Measurements from ENCODE around the gene RPA3. TPM values are rescaled to one million over a fixed set of nuclear protein-coding genes. Genes with fewer than 3 reads are reported as not detected.
A peak's percentile ranks its signal among the peaks of the same experiment; 100 is the strongest.

Gene RPA3
- 61.9 TPM for polyA plus RNA-seq (ENCODE audit: insufficient read length)
- long read RNA-seq, donor 1, transcript RPA3-207 (2 exons, 641 nt), result major isoform, 7 of 63 reads
- long read RNA-seq, donor 1, partial matches to known transcripts, result 54 of 63 reads
- long read RNA-seq, donor 1, other reads (novel, unspliced or antisense), result 0 of 63 reads
- long read RNA-seq, donor 2, transcript RPA3-207 (2 exons, 641 nt), result major isoform, 5 of 86 reads
- long read RNA-seq, donor 2, partial matches to known transcripts, result 80 of 86 reads
- long read RNA-seq, donor 2, other reads (novel, unspliced or antisense), result 0 of 86 reads
- long read RNA-seq, donor 3, partial matches to known transcripts, result 51 of 53 reads
- long read RNA-seq, donor 3, other reads (novel, unspliced or antisense), result 0 of 53 reads
- long read RNA-seq, donor 4, partial matches to known transcripts, result 11 of 13 reads
- long read RNA-seq, donor 4, other reads (novel, unspliced or antisense), result 0 of 13 reads
- long read RNA-seq, donor 5, transcript RPA3-207 (2 exons, 641 nt), result major isoform, 6 of 142 reads
- long read RNA-seq, donor 5, partial matches to known transcripts, result 135 of 142 reads
- long read RNA-seq, donor 5, other reads (novel, unspliced or antisense), result 0 of 142 reads
- long read RNA-seq, donor 6, partial matches to known transcripts, result 61 of 64 reads
- long read RNA-seq, donor 6, other reads (novel, unspliced or antisense), result 0 of 64 reads
- long read RNA-seq, donor 7, transcript RPA3-207 (2 exons, 641 nt), result major isoform, 7 of 105 reads
- long read RNA-seq, donor 7, partial matches to known transcripts, result 96 of 105 reads
- long read RNA-seq, donor 7, other reads (novel, unspliced or antisense), result 0 of 105 reads
- long read RNA-seq, donor 8, partial matches to known transcripts, result 25 of 27 reads
- long read RNA-seq, donor 8, other reads (novel, unspliced or antisense), result 0 of 27 reads

- DNase-seq, result no peak
Measured at GRCh38 chr7:7718492-7718891, at the start of gene RPA3. Gene RPA3, minus strand, starts transcription at chr7:7718607. Its CDS starts 78,189 bp downstream, at chr7:7640418.

GRCh38 chr7:7766671-7767070 lies 48.3 kb upstream of the RPA3 start:
- no peak for DNase-seq

- no peak for DNase-seq
Measured at GRCh38 chr7:7765422-7765821, 47.0 kb upstream of the RPA3 start.

GRCh38 chr7:7764520-7765396 lies 46.4 kb upstream of the RPA3 start:
- no peak for DNase-seq

- DNase-seq, result no peak
Measured at GRCh38 chr7:7761974-7762779, 43.8 kb upstream of the RPA3 start.

GRCh38 chr7:7761340-7761973 lies 43.0 kb upstream of the RPA3 start:
- peak; percentile 28 for DNase-seq

GRCh38 chr7:7757576-7757975 lies 39.2 kb upstream of the RPA3 start:
- no peak for DNase-seq

GRCh38 chr7:7756577-7756976 lies 38.2 kb upstream of the RPA3 start:
- DNase-seq, result no peak

GRCh38 chr7:7751243-7752092 lies 33.1 kb upstream of the RPA3 start:
- no peak for DNase-seq

- no peak for DNase-seq
Measured at GRCh38 chr7:7750571-7751242, 32.3 kb upstream of the RPA3 start.

GRCh38 chr7:7746458-7746857 lies 28.1 kb upstream of the RPA3 start:
- no peak for DNase-seq

GRCh38 chr7:7745966-7746365 lies 27.6 kb upstream of the RPA3 start:
- DNase-seq, result no peak

- DNase-seq, result no peak
Measured at GRCh38 chr7:7745258-7745657, 26.9 kb upstream of the RPA3 start.

- no peak for DNase-seq
Measured at GRCh38 chr7:7742223-7742622, 23.8 kb upstream of the RPA3 start.

GRCh38 chr7:7740037-7740355 lies 21.6 kb upstream of the RPA3 start:
- no peak for DNase-seq

- no peak for DNase-seq
Measured at GRCh38 chr7:7739204-7740036, 21.0 kb upstream of the RPA3 start.

- DNase-seq, result no peak
Measured at GRCh38 chr7:7738622-7739021, 20.2 kb upstream of the RPA3 start.

- DNase-seq, result no peak
Measured at GRCh38 chr7:7738177-7738576, 19.8 kb upstream of the RPA3 start.

All from left kidney (tissue), 8 donors.